ENCODE measurements around the gene NKTR. TPM values are rescaled to one million over a fixed set of nuclear protein-coding genes. Genes with fewer than 3 reads are reported as not detected.
A peak's percentile ranks its signal among the peaks of the same experiment; 100 is the strongest.

The NKTR gene
- total and polyA plus RNA-seq, 2 of the 13 experiments (the other 11 are each of a cell fraction or from before 2014, with no cell fraction given), result 41.3 to 59.6 TPM

- no peak for TF ChIP-seq DDIT3 (CRISPR knock-in tag; IDR thresholded peaks at IDR 0.05)
- TF ChIP-seq ZKSCAN1 (IDR thresholded peaks at IDR 0.05; ENCODE audit: low read length), result no peak
- TF ChIP-seq PRDM4 (CRISPR knock-in tag; IDR thresholded peaks at IDR 0.05; ENCODE audit: borderline replicate concordance), result no peak
- peak; percentile 52; the same call in 1 of the 2 replicates for TF ChIP-seq PITX1 (CRISPR knock-in tag; IDR thresholded peaks at IDR 0.05)
- no peak for TF ChIP-seq KDM1A (CRISPR knock-in tag; IDR thresholded peaks at IDR 0.05)
- no peak for TF ChIP-seq HDAC6 (IDR thresholded peaks at IDR 0.05; ENCODE audit: low read depth, low read length)
- TF ChIP-seq ZBTB34 (CRISPR knock-in tag; IDR thresholded peaks at IDR 0.05), result 0 out of 2 replicates have a peak, but pooled peaks have one; percentile 62
- TF ChIP-seq ZNF883 (CRISPR knock-in tag; IDR thresholded peaks at IDR 0.05; ENCODE audit: not compliant biosample characterization), result peak; percentile 87
- TF ChIP-seq ZNF572 (CRISPR knock-in tag; IDR thresholded peaks at IDR 0.05), result peak; percentile 95; the same call in 1 of the 2 replicates
- 0 out of 2 replicates have a peak, but pooled peaks have one; percentile 37 for TF ChIP-seq ZNF280B (CRISPR knock-in tag; IDR thresholded peaks at IDR 0.05; ENCODE audit: borderline replicate concordance)
- 0 out of 2 replicates have a peak, but pooled peaks have one; percentile 55 for TF ChIP-seq RNF2 (conservative IDR thresholded peaks at IDR 0.05; ENCODE audit: low read depth)
- no peak for TF ChIP-seq ZNF441 (CRISPR knock-in tag; IDR thresholded peaks at IDR 0.05; ENCODE audit: borderline replicate concordance)
- peak; percentile 41; the same call in 1 of the 2 replicates for TF ChIP-seq ZBTB26 (CRISPR knock-in tag; IDR thresholded peaks at IDR 0.05; ENCODE audit: borderline replicate concordance)
- no peak for TF ChIP-seq HBP1 (CRISPR knock-in tag; IDR thresholded peaks at IDR 0.05; ENCODE audit: low read depth)
- TF ChIP-seq ZNF337 (CRISPR knock-in tag; IDR thresholded peaks at IDR 0.05; ENCODE audit: borderline replicate concordance, low read depth), result peak; percentile 71; the same call in 1 of the 2 replicates
- no peak for TF ChIP-seq ZNF841 (CRISPR knock-in tag; IDR thresholded peaks at IDR 0.05; ENCODE audit: borderline replicate concordance)
- no peak for TF ChIP-seq ZNF160 (CRISPR knock-in tag; IDR thresholded peaks at IDR 0.05)
- peak; percentile 35 for TF ChIP-seq IKZF4 (CRISPR knock-in tag; IDR thresholded peaks at IDR 0.05; ENCODE audit: borderline replicate concordance, low read depth, not compliant biosample characterization)
- TF ChIP-seq NFE2 (CRISPR knock-in tag; IDR thresholded peaks at IDR 0.05), result no peak
- TF ChIP-seq KDM5A (IDR thresholded peaks at IDR 0.05; ENCODE audit: borderline replicate concordance, low read length), result peak; percentile 50; the same call in 1 of the 2 replicates
Measured at GRCh38 chr3:42581709-42582473, 18.6 kb upstream of the NKTR start, which contains the start of gene SEC22C (continued).
